Ammon's horn (tissue), 1 donor: Measurements from ENCODE around the gene ANKS1A.
"Not testable (repeated sequence)": the region's sequence is repeated elsewhere in the genome, so short reads cannot be mapped to it uniquely, and the experiment has no call there.

ENCODE experiments used
- DNase-seq: peaks from one replicate; pipeline ENCODE4 v3.0.0-alpha.2; 2016; ENCODE audit warnings: low spot score

Gene ANKS1A

GRCh38 chr6:34887753-34888513 is 1.1 kb upstream of the ANKS1A start, which contains the start of gene TAF11:
Gene TAF11 (minus strand): TSS chr6:34888042. CDS start chr6:34887957, 85 bp downstream.
- DNase-seq, result peak; percentile 94

GRCh38 chr6:34888514-34888856 is 570 bp upstream of the ANKS1A start:
- DNase-seq, result no peak

GRCh38 chr6:34890533-34890925 is 1.5 kb downstream of the ANKS1A start:
- peak; percentile 18 for DNase-seq

GRCh38 chr6:34891296-34891695 is 2.2 kb downstream of the ANKS1A start:
- no peak for DNase-seq

- no peak for DNase-seq
Measured at GRCh38 chr6:34894693-34895092, 5.6 kb downstream of the ANKS1A start.

GRCh38 chr6:34897130-34897529 is 8.1 kb downstream of the ANKS1A start:
- no peak for DNase-seq

GRCh38 chr6:34897716-34898115 is 8.7 kb downstream of the ANKS1A start:
- DNase-seq, result no peak

GRCh38 chr6:34899748-34900147 is 10.7 kb downstream of the ANKS1A start:
- DNase-seq, result not testable (repeated sequence)

GRCh38 chr6:34900321-34901031 is 11.4 kb downstream of the ANKS1A start:
- no peak for DNase-seq

- DNase-seq, result no peak
Measured at GRCh38 chr6:34901930-34902329, 12.9 kb downstream of the ANKS1A start.

- DNase-seq, result no peak
Measured at GRCh38 chr6:34904990-34905613, 16.0 kb downstream of the ANKS1A start.

GRCh38 chr6:34906826-34907225 is 17.8 kb downstream of the ANKS1A start:
- no peak for DNase-seq

GRCh38 chr6:34908194-34908593 is 19.1 kb downstream of the ANKS1A start:
- no peak for DNase-seq

- DNase-seq, result no peak
Measured at GRCh38 chr6:34909320-34909883, 20.3 kb downstream of the ANKS1A start.

- DNase-seq, result no peak
Measured at GRCh38 chr6:34911822-34912221, 22.8 kb downstream of the ANKS1A start.

GRCh38 chr6:34912715-34913464 is 23.8 kb downstream of the ANKS1A start:
- no peak for DNase-seq

GRCh38 chr6:34914358-34914757 is 25.3 kb downstream of the ANKS1A start:
- no peak for DNase-seq

- no peak for DNase-seq
Measured at GRCh38 chr6:34916348-34916967, 27.4 kb downstream of the ANKS1A start.

GRCh38 chr6:34917626-34918285 is 28.7 kb downstream of the ANKS1A start:
- peak; percentile 27 for DNase-seq

- DNase-seq, result no peak
Measured at GRCh38 chr6:34919651-34920050, 30.6 kb downstream of the ANKS1A start.

- no peak for DNase-seq
Measured at GRCh38 chr6:34920097-34920496, 31.0 kb downstream of the ANKS1A start.
